DMS153 (cell line): ENCODE results near the gene LRGUK.

Experiments
- DNase-seq: peaks from one replicate; lab custom pipeline; 2025; lab: John Stamatoyannopoulos, UW

LRGUK gene

DNA sequence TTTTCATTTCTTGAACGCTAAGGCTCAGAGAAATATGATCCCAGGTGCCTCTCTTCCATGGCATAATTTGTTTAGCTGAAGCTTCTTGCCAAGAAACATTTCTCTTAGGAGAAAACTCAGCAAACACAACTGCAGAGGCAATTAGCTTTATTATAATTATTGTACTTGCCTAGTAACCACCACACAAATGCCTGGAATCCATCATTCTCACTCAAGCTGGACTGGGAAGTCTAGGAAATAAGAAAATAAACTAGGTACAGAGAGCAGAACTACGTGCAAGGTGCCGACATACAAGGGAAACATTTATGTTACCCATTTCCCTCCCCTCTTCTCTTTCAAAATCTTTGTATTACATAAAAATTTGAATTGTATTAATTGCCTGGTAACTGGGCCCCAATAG lies 174.5 kb downstream of the LRGUK start:
- no peak for DNase-seq

DNA sequence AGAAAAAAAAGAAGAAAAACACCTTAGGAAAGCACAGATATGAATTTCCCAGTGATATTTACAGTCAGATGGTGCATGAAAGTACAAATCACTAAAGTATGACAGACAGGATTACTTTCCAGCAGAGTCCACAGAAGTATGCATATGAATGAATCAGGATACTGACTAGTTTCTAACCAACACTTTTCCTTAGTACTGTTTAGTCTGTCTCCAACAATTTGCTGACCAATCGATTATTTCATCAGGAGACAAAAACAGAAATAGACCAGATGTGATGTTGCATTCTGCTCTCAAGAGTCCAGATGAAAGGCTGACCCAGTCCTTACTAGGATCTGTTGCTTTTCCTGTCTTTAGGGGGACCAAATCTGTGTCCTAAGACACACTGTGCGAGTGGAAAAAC lies 175.0 kb downstream of the LRGUK start:
- DNase-seq = no peak

DNA sequence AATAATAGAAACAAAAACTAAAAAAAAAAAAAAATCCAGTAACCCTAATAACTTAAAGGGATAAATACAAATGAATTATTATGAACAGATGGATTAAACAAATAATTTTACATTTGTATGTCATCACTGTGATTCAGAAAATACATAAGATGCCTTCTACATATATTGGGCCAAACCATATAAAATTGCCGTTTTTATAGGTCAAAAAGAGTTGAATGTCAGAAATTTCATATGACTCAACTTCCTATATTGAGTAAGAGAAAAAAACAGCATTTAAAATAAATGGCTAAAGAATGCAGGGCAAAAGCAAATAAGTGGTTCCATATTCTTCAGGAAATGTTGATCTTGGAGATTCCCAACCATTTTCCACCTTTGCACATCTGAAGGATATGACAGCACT lies 180.2 kb downstream of the LRGUK start:
- DNase-seq = no peak

DNA sequence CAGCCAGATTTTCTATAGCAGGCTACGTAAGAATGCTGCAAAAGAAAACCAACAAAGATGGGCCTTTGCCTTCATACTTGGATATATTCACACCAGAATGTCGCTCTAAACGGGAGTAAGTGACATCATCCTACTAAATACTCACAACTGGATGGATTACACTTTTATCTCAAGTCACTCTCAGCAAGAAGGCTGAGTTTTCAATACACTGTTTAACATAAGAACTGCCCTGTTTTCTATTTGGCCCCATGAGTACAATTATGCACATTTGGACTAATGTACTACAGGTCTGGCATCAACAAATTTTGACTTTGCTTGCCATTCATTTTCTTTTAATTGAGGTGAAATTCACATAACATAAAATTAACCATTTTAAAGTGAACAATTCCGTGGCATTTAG lies 181.4 kb downstream of the LRGUK start:
- DNase-seq = no peak

DNA sequence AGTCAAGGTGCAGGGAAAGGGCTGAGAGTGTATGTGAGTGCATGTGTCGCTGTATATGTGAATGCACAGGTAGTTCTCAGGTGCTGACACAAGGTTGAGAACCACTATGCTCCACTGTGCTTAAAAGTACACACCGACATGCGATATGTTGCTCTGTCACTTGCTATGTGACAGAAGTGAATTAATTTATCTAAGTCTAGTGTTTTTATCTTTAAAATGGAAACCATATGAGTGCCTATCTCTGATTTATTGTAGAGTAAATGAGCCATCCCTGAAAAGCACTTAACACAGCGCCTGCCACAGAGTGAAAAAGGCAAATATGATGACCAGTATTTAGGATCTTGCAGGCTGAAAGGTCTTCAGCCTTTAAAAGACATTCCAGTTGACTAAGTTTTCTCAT lies 184.7 kb downstream of the LRGUK start:
- DNase-seq = no peak

DNA sequence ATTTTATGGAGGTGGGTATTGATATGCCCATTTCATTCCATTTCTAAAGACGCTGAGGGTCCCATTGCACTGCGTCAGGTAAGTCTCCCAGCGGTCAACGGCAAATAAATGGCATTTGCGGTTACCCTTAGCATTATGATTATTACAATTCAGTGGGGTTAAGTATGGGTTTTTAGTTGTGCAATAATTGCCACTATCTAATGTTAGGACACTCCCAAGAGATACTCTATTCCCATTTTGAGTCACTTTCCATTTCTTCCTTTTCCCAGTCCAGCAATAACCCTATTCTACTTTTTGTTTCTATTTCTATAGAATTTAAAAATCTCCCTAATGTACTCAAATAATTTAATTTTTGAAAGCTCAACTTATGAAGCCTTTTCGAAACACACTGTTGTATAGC lies 185.6 kb downstream of the LRGUK start:
- no peak for DNase-seq

DNA sequence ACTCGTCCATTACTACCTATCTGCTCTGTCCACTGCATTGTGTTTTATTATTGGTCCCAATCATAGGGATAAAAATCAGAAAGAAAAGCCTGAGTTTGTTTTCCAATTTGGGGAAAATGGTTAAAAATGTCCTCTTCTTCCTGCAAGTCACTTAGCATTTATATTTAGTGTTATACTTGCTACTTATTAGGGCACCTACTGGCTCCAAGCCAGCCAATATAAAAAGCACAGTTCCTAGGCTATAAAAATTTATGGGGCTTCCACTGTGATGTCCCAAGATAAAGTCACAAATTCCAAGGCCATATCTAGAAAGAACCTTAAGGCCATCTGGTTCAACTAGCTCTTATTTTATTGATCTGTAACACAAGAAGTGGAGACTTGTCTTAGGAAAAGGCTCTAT lies 186.4 kb downstream of the LRGUK start:
- DNase-seq = no peak
